ENCODE measurements around the gene SLC16A14.
A peak's percentile ranks its signal among the peaks of the same experiment; 100 is the strongest.

The SLC16A14 gene

GRCh38 chr2:230042195-230042594 lies 26.5 kb downstream of the SLC16A14 start:
- no peak for DNase-seq

DNA sequence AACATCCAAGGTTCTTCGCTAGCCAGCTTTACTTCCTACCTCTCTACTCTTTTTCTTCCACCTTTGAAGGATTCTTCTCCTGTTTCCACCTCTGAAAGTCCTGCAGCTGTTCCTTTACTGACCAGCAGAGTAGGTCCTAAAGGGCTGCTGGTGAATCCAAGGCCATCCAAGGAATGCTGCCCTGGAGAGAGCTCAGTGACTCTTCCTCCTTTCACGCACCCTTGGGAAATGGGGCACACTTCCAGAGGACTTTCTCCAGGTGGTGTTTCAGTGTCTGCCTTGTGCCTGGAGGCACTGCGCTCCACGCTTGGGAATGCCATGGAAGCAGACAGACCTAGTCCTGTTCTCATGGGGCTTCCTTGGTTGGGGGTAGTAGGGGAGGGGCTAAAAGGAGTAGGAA lies 45.4 kb downstream of the SLC16A14 start:
- DNase-seq, result no peak

DNA sequence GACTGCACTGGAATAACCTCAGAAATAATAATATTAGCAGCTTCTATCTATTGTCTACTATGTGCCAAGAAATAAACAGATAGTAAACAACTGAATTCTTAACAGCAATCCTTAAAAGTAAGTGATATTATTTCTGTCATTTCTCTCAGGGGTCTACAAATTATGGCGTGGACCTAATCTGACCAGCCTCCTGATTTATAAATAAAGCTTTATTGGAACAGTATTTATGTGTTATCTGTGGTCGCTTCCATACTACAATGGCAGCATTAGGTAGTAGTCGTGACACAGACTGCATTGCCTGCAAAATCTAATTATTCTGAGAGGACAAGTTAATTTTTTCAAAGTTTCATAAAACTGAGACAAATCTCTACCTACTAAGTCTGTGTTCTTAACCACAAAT lies 49.0 kb downstream of the SLC16A14 start:
- no peak for DNase-seq

GRCh38 chr2:230018153-230018552 lies 50.6 kb downstream of the SLC16A14 start:
- no peak for DNase-seq

DNA sequence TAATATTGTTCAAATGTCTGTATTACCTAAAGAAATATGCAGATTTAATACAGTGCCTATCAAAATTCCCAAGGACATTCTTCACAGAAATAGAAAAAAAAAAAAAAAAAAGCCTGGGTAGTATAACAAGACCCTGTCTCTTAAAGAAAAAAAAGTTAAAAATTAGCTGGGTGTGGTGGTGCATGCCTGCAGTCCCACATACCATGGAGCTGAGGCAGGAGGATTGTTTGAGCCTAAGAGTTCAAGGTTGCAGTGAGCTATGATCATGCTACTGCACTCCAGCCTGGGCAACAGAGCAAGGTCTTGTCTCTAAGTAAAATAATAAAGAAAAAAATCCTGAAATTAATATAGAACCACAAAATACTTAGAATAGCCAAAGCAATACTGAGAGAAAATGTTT lies 51.9 kb downstream of the SLC16A14 start:
- no peak for DNase-seq

DNA sequence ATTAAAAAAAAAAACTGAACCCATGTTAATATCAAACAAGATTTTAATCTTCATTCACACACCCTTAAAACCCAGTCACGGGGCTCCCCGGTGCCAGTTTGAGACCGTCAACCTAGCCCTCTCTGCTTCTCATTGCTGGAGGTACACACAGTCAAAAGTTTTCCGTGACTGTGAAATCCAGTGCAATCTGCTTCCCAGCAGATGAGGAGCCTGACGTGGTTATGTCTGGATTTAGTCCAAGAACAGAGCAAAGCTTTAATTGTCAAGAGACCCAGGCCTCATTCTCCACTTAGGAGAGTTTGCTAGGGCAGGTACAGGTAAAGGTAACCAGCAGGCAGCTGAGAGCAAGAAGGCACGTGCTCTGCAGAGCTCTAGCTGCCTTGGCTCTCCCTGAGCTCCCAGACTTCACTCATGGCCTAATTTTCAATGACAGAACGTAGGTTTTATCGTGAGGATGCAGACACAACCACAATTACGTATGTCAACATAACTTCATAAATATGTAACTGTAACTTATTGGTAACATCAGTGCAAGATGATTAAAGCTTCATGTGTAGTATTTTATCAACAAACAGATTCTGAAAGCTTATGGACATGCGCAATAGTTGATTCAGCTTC lies 56.3 kb downstream of the SLC16A14 start:
- no peak for DNase-seq

DNA sequence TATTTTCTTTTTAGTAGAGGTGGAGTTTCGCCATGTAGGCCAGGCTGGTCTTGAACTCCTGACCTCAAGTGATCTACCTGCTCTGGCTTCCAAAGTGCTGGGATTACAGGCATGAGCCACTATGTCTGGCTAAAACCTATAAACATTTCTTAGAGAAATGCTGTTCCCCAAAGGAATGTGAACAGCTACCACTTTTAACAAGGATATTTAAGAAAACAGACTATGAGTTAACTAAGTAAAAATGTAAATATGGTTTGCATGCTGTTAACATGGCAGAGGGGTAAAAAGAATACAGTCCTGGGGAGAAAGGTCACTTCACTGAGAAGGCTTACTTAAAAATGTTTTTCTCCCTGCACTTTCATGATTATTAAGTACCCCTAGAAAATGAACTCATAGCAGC lies 57.1 kb downstream of the SLC16A14 start:
- no peak for DNase-seq

DNA sequence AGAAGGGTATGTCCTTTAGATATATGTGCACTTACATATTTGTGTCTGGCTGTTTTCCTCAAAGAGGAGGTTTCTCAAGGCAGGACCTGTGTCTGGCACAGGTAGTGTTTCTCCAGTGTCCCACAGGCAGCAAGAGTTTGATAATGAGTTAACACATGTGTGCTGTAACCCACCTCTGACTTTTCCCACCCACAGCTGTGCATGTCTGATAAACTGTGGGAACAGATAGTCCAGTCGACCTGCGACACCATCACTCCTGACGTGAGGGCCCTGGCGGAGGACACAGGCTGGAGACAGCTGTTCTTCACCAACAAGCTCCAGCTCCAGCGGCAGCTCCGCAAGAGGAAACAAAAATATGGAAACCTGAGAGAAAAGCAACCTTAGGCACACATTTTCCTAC lies 58.2 kb downstream of the SLC16A14 start:
- no peak for DNase-seq

DNA sequence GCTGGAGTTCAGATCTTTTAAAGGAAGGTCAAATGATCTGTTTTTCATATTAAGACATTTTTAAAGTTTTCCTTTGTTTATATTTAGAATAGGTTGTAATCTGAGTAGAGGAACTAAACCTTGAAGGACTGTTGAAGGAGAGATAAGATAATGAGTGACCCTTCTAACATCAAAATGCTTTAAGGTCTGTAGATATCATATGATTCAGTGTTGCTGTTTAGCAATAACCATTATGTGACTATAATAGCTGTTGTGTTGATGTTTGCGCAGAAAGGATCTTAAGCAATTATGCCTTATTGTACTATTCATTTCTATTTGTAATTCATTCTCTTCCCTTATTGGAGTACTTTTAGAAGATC lies 60.0 kb downstream of the SLC16A14 start:
- DNase-seq, result no peak

DNA sequence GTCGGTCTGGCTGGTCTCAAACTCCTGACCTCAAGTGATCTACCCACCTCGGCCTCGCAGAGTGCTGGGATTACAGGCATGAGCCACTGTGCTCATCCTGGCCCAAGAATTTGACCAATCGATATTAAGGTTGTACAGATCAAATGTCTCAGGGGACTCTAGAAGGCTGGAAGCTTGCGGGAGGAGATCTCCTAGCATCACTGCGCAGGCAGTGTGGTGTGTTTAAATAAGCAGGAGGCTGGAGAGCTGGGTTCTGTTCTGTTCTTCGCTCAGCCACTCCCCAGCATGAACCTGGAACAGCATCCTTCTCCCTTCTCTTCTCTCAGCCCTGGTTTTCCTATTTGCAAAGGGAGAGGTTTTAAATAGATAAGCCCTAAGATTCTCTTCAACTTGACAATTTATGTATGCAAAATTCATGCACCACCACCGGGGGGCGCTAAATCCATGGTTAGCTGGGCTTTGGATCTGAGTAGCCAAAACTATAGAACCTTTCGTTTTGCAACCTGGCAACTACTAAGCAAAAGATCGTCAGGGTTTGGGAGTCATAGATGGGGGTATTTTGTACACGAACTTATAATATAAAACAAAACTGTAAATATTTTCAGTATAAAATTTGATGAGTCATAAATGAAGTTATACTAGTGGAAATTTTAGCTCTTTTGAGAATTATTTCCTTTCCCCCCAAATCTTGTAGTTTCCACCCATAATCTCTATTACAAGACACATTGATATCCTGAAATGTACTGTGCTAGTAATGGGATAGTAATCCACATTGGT lies 60.6 kb downstream of the SLC16A14 start:
- DNase-seq, result peak in 1 of 2 experiments; percentile 30

- no peak for DNase-seq
These were observed 68.4 kb downstream of the SLC16A14 start for GRCh38 chr2:230000118-230000841.

GRCh38 chr2:229997565-229997964 lies 71.2 kb downstream of the SLC16A14 start:
- DNase-seq, result no peak

GRCh38 chr2:229996320-229996719 lies 72.4 kb downstream of the SLC16A14 start:
- no peak for DNase-seq

GRCh38 chr2:229993236-229993635 lies 75.5 kb downstream of the SLC16A14 start:
- no peak for DNase-seq

All from NCI-H187 (cell line).